ENCODE results near the gene POU3F4.

The POU3F4 gene

DNA sequence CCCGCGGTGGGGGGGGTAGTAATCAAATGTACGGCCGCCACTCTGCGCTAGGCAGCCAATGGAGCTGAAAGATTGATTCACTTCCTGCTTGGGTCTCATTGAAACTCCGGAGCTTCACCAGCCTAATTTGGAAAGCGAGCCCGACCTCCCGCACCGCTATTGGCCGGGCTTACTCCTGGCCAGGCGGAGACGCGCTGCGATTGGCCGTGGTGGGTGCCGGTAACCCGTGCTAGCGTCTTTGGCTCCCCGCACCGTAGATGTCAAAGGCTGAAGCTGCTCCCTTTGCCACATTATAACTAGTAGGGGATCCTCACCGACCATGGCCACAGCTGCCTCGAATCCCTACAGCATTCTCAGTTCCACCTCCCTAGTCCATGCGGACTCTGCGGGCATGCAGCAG is at the start of gene POU3F4:
TSS of gene POU3F4 (plus strand) at position 285 of the 400 bp plus-strand sequence. CDS start at position 320, 35 bp downstream.
- no peak for DNase-seq (ENCODE audit: low spot score)
- no peak for TF ChIP-seq CTCF (IDR thresholded peaks at IDR 0.05; ENCODE audit: borderline replicate concordance, control extremely low read depth, extremely low read depth, insufficient read depth, missing control alignments)
- in situ Hi-C loops (cut with MboI; ENCODE audit: low sequenced_read_pairs, unreplicated experiment), result no loop called here

GRCh38 chrX:83469551-83469950 is 38.5 kb upstream of the POU3F4 start:
- peak; percentile 24 for DNase-seq (ENCODE audit: low spot score)
- peak; percentile 46 for TF ChIP-seq CTCF (IDR thresholded peaks at IDR 0.05; ENCODE audit: borderline replicate concordance, control extremely low read depth, extremely low read depth, insufficient read depth, missing control alignments)
- in situ Hi-C loops (cut with MboI; ENCODE audit: low sequenced_read_pairs, unreplicated experiment), result no loop called here

GRCh38 chrX:83495898-83496297 is 12.2 kb upstream of the POU3F4 start:
- no peak for TF ChIP-seq CTCF (IDR thresholded peaks at IDR 0.05; ENCODE audit: borderline replicate concordance, control extremely low read depth, extremely low read depth, insufficient read depth, missing control alignments)
- in situ Hi-C loops (cut with MboI; ENCODE audit: low sequenced_read_pairs, unreplicated experiment), result no loop called here
- DNase-seq (ENCODE audit: low spot score), result no peak

GRCh38 chrX:83501003-83501402 is 7.1 kb upstream of the POU3F4 start:
- no peak for DNase-seq (ENCODE audit: low spot score)
- no peak for TF ChIP-seq CTCF (IDR thresholded peaks at IDR 0.05; ENCODE audit: borderline replicate concordance, control extremely low read depth, extremely low read depth, insufficient read depth, missing control alignments)
- in situ Hi-C loops (cut with MboI; ENCODE audit: low sequenced_read_pairs, unreplicated experiment), result no loop called here

DNA sequence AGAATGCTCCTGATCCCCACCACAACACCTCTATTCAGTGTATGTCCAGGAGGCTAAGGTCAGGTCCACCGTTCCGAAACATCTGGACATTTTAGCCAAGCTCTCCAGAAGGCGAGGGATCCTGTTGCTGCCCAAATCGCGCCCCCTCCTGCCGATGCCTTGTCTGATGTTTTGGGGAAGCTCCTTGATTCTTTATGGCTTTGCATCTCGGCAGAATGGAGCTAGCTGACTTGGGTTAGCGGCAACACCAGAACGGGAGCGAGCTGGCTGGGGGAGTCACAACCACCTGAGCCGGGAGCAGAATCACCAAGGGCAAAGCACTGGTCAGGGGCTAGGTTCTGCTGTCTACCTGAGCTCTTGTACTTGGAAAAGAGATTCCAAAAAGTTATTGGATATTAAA is 6.6 kb upstream of the POU3F4 start:
- in situ Hi-C loops (cut with MboI; ENCODE audit: low sequenced_read_pairs, unreplicated experiment), result no loop called here
- no peak for DNase-seq (ENCODE audit: low spot score)
- TF ChIP-seq CTCF (IDR thresholded peaks at IDR 0.05; ENCODE audit: borderline replicate concordance, control extremely low read depth, extremely low read depth, insufficient read depth, missing control alignments), result no peak

- in situ Hi-C loops (cut with MboI; ENCODE audit: low sequenced_read_pairs, unreplicated experiment), result no loop called here
- DNase-seq (ENCODE audit: low spot score), result no peak
- TF ChIP-seq CTCF (IDR thresholded peaks at IDR 0.05; ENCODE audit: borderline replicate concordance, control extremely low read depth, extremely low read depth, insufficient read depth, missing control alignments), result no peak
Observed at GRCh38 chrX:83504721-83505479, 3.2 kb upstream of the POU3F4 start.
